ENCODE data around the gene ZBTB7C. TPM values are rescaled to one million over a fixed set of nuclear protein-coding genes. Genes with fewer than 3 reads are reported as not detected.

The ZBTB7C gene
- total and polyA plus RNA-seq, 2 of the 8 experiments (the other 6 are each of a cell fraction or from before 2014, with no cell fraction given), result 0.15 to 0.45 TPM

DNA sequence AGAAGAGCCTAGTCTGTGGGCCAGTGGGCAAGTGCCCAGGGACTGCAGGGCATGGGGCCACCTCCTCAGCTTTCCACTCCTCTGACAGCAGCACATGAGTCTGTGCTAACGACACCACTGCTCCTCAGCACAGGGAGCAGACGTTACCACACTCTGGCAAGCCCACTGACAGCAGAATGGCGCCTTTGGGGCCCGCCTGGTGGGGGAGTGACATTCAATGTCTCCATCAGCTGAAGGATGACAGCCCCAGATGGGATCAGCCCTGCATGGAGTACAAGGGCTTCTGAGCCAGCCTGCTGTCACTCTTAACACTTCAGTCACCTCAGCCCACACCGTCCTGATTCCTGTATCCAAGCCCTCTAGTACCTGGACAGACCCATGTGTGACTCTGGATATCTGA, 329.3 kb downstream of the ZBTB7C start:
- H3K23me2 ChIP-seq (ENCODE audit: low read depth, low read length), result no peaks in the 10 kb centered on the region
- H2BK120ac ChIP-seq (replicated peaks; ENCODE audit: low read depth, low read length), result no peak overlapping the region
- no peak overlapping the region for H3K56ac ChIP-seq (replicated peaks; ENCODE audit: insufficient read length, low read depth, low read length)
- no peak overlapping the region for H3K4me3 ChIP-seq (ENCODE audit: extremely low read depth in 1 of 4, insufficient read depth in 2 of 4, low read depth in 3 of 4, low read length in 4 of 4)
- H3K79me1 ChIP-seq (ENCODE audit: low read depth, low read length), result no peaks in the 10 kb centered on the region
- no peak overlapping the region for H3K27ac ChIP-seq (ENCODE audit: low read depth, low read length)
- no peak overlapping the region for H4K5ac ChIP-seq (ENCODE audit: insufficient read length, low read depth, low read length)
- no peaks in the 10 kb centered on the region for H3K9me3 ChIP-seq (ENCODE audit: insufficient read depth in 2 of 2, low read depth in 1 of 2, low read length in 1 of 2)
- H3K27me3 ChIP-seq (replicated peaks in 1 of 4; ENCODE audit: control insufficient read depth in 3 of 4, extremely low read depth in 1 of 4, insufficient read depth in 3 of 4, low read length in 3 of 4), result no peaks in the 10 kb centered on the region; a peak in 1 of 7 replicates
- H4K91ac ChIP-seq (replicated peaks; ENCODE audit: insufficient read length, low read length), result peak overlapping the region; percentile 13
- ChIA-PET POLR2A (ENCODE audit: partially characterized antibody) (interaction anchor here (1.5 kb wide), 1 partner anchor 25 kb away, joined by 3 read pairs; no protein-coding TSS in a partner anchor), CTCF (ENCODE audit: partially characterized antibody) (interaction anchor here (0.6 to 1.5 kb wide), 5 partner anchors 9 to 49 kb away, joined by 3 to 7 read pairs (median 3); no protein-coding TSS in a partner anchor)
- no peak for DNase-seq (ENCODE audit: low read depth in 1 of 2, low spot score in 2 of 2)
- no peaks in the 10 kb centered on the region for H3K79me2 ChIP-seq (ENCODE audit: control insufficient read depth in 1 of 2, insufficient read depth in 2 of 2, low read length in 2 of 2)
- no peak for TF ChIP-seq CEBPB (IDR thresholded peaks at IDR 0.05; ENCODE audit: low read depth, low read length)
- TF ChIP-seq SIN3A (conservative IDR thresholded peaks at IDR 0.05 in 1 of 2, IDR thresholded peaks at IDR 0.05 in 1 of 2; ENCODE audit: low read depth in 1 of 2, low read length in 2 of 2), result peak in 1 of 2 experiments; percentile 22; a peak in 1 of 4 replicates
- H4K20me1 ChIP-seq (replicated peaks in 1 of 2; ENCODE audit: control insufficient read depth in 1 of 2, insufficient read depth in 2 of 2, low read length in 2 of 2), result no peaks in the 10 kb centered on the region
- FAIRE-seq, result no peak
- H3K36me3 ChIP-seq (ENCODE audit: control insufficient read depth in 2 of 4, insufficient read depth in 4 of 4, low read length in 3 of 4), result no peaks in the 10 kb centered on the region
- WGBS, 2 experiments (ENCODE audit: extremely low coverage in 1 of 2, insufficient coverage in 1 of 2, insufficient read length in 1 of 2, insufficient replicate concordance in 2 of 2, low coverage in 1 of 2, low lambda C conversion rate in 2 of 2, missing lambda C conversion rate in 1 of 2), result 80% methylated on average over 5 of the region's 5 CpGs; no CpG with 5 or more reads in 1 of the 2 experiments
- peaks cover 0 to 19% (median 8%) of the 10 kb centered on the region in 4 experiments; a peak in 6 of 7 replicates for H3K4me1 ChIP-seq (replicated peaks in 1 of 4; ENCODE audit: control insufficient read depth in 3 of 4, insufficient read depth in 4 of 4, low read length in 3 of 4)
- H3K18ac ChIP-seq (ENCODE audit: extremely low read depth, low read length), result no peak overlapping the region
- H2AK5ac ChIP-seq (ENCODE audit: low read depth, low read length), result no peak overlapping the region
- H4K8ac ChIP-seq (ENCODE audit: extremely low read depth, insufficient read depth, low read length), result no peak overlapping the region
- no peak overlapping the region for H3K23ac ChIP-seq (ENCODE audit: insufficient read length)
- H3K9ac ChIP-seq (replicated peaks in 1 of 4; ENCODE audit: extremely low read depth in 1 of 4, low read depth in 3 of 4, low read length in 3 of 4), result no peak overlapping the region
- H3K4ac ChIP-seq (replicated peaks; ENCODE audit: insufficient read length, low read depth, low read length), result no peak overlapping the region
- no peak overlapping the region for H2BK5ac ChIP-seq (ENCODE audit: low read depth, low read length)
- peak overlapping the region; percentile 73; the same call in 1 of the 2 replicates for H2BK15ac ChIP-seq (ENCODE audit: low read length)
- H3K4me2 ChIP-seq (ENCODE audit: insufficient read depth in 1 of 2, low read depth in 2 of 2, low read length in 2 of 2), result peak overlapping the region in 1 of 2 experiments; percentile 25; a peak in 1 of 4 replicates
- no peak overlapping the region for H2BK20ac ChIP-seq (ENCODE audit: low read length)
- H2AFZ ChIP-seq (ENCODE audit: low read length), result no peak overlapping the region
- peak overlapping the region; percentile 55; the same call in 1 of the 2 replicates for H2BK12ac ChIP-seq (ENCODE audit: low read depth, low read length)
- H3K14ac ChIP-seq (ENCODE audit: insufficient read length), result no peak overlapping the region
